Stimulated activated CD8-positive, alpha-beta memory T cell treated with anti-CD3 and anti-CD28 coated beads, Interleukin-4, amount 100 ng/mL, for 24 hours (primary cell): ENCODE data around the gene COX4I1.
A peak's percentile ranks its signal among the peaks of the same experiment; 100 is the strongest.
"Not testable (repeated sequence)": the region's sequence is repeated elsewhere in the genome, so short reads cannot be mapped to it uniquely, and the experiment has no call there.

ENCODE experiments used
- DNase-seq: peaks from one replicate; pipeline ENCODE4 v3.0.0-alpha.2; 2020; ENCODE audit warnings: low read depth

The COX4I1 gene

GRCh38 chr16:85800321-85800669 lies 800 bp downstream of the COX4I1 start:
- DNase-seq: peak; percentile 13

- no peak for DNase-seq
Observed at GRCh38 chr16:85803570-85803969, 4.1 kb downstream of the COX4I1 start.

- DNase-seq: no peak
Observed at GRCh38 chr16:85805442-85806045, 6.0 kb downstream of the COX4I1 start.

GRCh38 chr16:85806539-85806938 lies 7.0 kb downstream of the COX4I1 start:
- no peak for DNase-seq

- not testable (repeated sequence) for DNase-seq
Observed at GRCh38 chr16:85807340-85807739, 7.8 kb downstream of the COX4I1 start.

GRCh38 chr16:85808104-85808503 lies 8.6 kb downstream of the COX4I1 start:
- not testable (repeated sequence) for DNase-seq

GRCh38 chr16:85808926-85809325 lies 9.4 kb downstream of the COX4I1 start:
- no peak for DNase-seq

GRCh38 chr16:85809645-85810044 lies 10.2 kb downstream of the COX4I1 start:
- no peak for DNase-seq

- no peak for DNase-seq
Observed at GRCh38 chr16:85810097-85810741, 10.7 kb downstream of the COX4I1 start.

GRCh38 chr16:85810742-85811115 lies 11.2 kb downstream of the COX4I1 start:
- DNase-seq: no peak

GRCh38 chr16:85812031-85812807 lies 12.7 kb downstream of the COX4I1 start:
- DNase-seq: no peak

- no peak for DNase-seq
Observed at GRCh38 chr16:85812811-85813700, 13.6 kb downstream of the COX4I1 start.

- DNase-seq: no peak
Observed at GRCh38 chr16:85816159-85816558, 16.7 kb downstream of the COX4I1 start.

GRCh38 chr16:85817195-85817594 lies 17.7 kb downstream of the COX4I1 start:
- not testable (repeated sequence) for DNase-seq

GRCh38 chr16:85819245-85819644 lies 19.8 kb downstream of the COX4I1 start:
- DNase-seq: peak; percentile 77

- no peak for DNase-seq
Observed at GRCh38 chr16:85819771-85820170, 20.3 kb downstream of the COX4I1 start.

- DNase-seq: no peak
Observed at GRCh38 chr16:85820604-85821372, 21.3 kb downstream of the COX4I1 start.

GRCh38 chr16:85821390-85822135 lies 22.1 kb downstream of the COX4I1 start:
- peak; percentile 70 for DNase-seq

GRCh38 chr16:85822145-85822544 lies 22.6 kb downstream of the COX4I1 start:
- no peak for DNase-seq

GRCh38 chr16:85823328-85823920 lies 23.9 kb downstream of the COX4I1 start:
- DNase-seq: no peak
